GM23338 (cell line): ENCODE data around the gene PTGIR. TPM values are rescaled to one million over a fixed set of nuclear protein-coding genes. Genes with fewer than 3 reads are reported as not detected.
A peak's percentile ranks its signal among the peaks of the same experiment; 100 is the strongest.

ENCODE experiments used
- ATAC-seq: fragments of 200-7000 bp; cut with Tn5 transposase; 3 replicates; pipeline ENCODE4 v1.9.1; 2020
- DNase-seq: peaks from one replicate; pipeline ENCODE4 v3.0.0-alpha.2; 2015; ENCODE audit warnings: low spot score
- H2AFZ ChIP-seq: fragments of 200-600 bp; sonication (generic); 2 replicates; pipeline ENCODE4 v1.8.0; 2016; ENCODE audit warnings: antibody characterized with exemption, mild to moderate bottlenecking, moderate library complexity
- H3F3A ChIP-seq: fragments of 200-600 bp; sonication (generic); replicated peaks from 2 replicates; pipeline ENCODE4 v1.8.0; 2017; ENCODE audit warnings: antibody characterized with exemption, mixed run types, low read depth
- H3K27ac ChIP-seq: fragments of 200-600 bp; sonication (generic); 2 replicates; pipeline ENCODE4 v1.6.1; 2016; ENCODE audit warnings: low read depth
- H3K27me3 ChIP-seq: fragments of 200-600 bp; sonication (generic); 2 replicates; pipeline ENCODE4 v1.8.0; 2016; ENCODE audit warnings: mild to moderate bottlenecking, mixed run types, moderate library complexity; ENCODE audit not compliant: insufficient read depth
- H3K36me3 ChIP-seq: fragments of 200-600 bp; sonication (generic); 2 replicates; pipeline ENCODE4 v1.8.0; 2016; ENCODE audit warnings: mild to moderate bottlenecking; ENCODE audit not compliant: insufficient read depth
- H3K4me1 ChIP-seq: fragments of 200-600 bp; sonication (generic); 2 replicates; pipeline ENCODE4 v1.8.0; 2016; ENCODE audit warnings: mild to moderate bottlenecking, moderate library complexity; ENCODE audit not compliant: insufficient read depth
- H3K4me2 ChIP-seq: fragments of 200-600 bp; sonication (generic); 2 replicates; pipeline ENCODE4 v1.7.1; 2017; ENCODE audit warnings: mixed run types
- H3K4me3 ChIP-seq: fragments of 200-600 bp; sonication (generic); 2 replicates; pipeline ENCODE4 v1.6.1; 2016; ENCODE audit warnings: mixed run types
- H3K79me2 ChIP-seq: fragments of 200-600 bp; sonication (generic); replicated peaks from 2 replicates; pipeline ENCODE4 v1.8.0; 2017; ENCODE audit warnings: mild to moderate bottlenecking; ENCODE audit not compliant: insufficient read depth
- H3K9me2 ChIP-seq: fragments of 200-600 bp; sonication (generic); 2 replicates; pipeline ENCODE4 v1.8.0; 2017; ENCODE audit not compliant: insufficient read depth
- H4K20me1 ChIP-seq: fragments of 200-600 bp; sonication (generic); replicated peaks from 2 replicates; pipeline ENCODE4 v1.8.0; 2017; ENCODE audit warnings: mild to moderate bottlenecking; ENCODE audit not compliant: insufficient read depth
- H3K27ac Mint-ChIP-seq: 2 replicates; pipeline ENCODE4 v1.8.0; 2020; ENCODE audit warnings: inconsistent platforms, mild to moderate bottlenecking, moderate library complexity, mixed read lengths
- H3K27me3 Mint-ChIP-seq: 3 replicates; pipeline ENCODE4 v1.8.0; 2022; ENCODE audit warnings: low read depth, mild to moderate bottlenecking, moderate library complexity, mixed read lengths, inconsistent platforms; ENCODE audit not compliant: insufficient read depth, poor library complexity
- H3K36me3 Mint-ChIP-seq: 3 replicates; pipeline ENCODE4 v1.8.0; 2021; ENCODE audit warnings: low read depth, mild to moderate bottlenecking, inconsistent platforms, moderate library complexity, mixed read lengths
- H3K4me1 Mint-ChIP-seq: 3 replicates; pipeline ENCODE4 v1.8.0; 2020; ENCODE audit warnings: mild to moderate bottlenecking, inconsistent platforms, mixed read lengths
- H3K4me3 Mint-ChIP-seq: 3 replicates; pipeline ENCODE4 v1.8.0; 2021; ENCODE audit warnings: moderate library complexity, mild to moderate bottlenecking, inconsistent platforms, mixed read lengths
- H3K9me3 Mint-ChIP-seq: 3 replicates; pipeline ENCODE4 v1.8.0; 2020; ENCODE audit warnings: moderate library complexity, mild to moderate bottlenecking, inconsistent platforms, mixed read lengths
- CREB1 ChIP-seq: fragments of 250-450 bp; sonication (Bioruptor Pico); IDR thresholded peaks from 2 replicates; pipeline ENCODE4 v1.5.0; 2020; ENCODE audit warnings: low read depth, mild to moderate bottlenecking, moderate library complexity
- CTCF ChIP-seq, 2 experiments: fragments of 200-600 bp in 1 of 2; sonication (generic) in 1 of 2; conservative IDR thresholded peaks; 2 replicates each; pipeline versions ENCODE4 v1.5.1 to v1.6.1; 2016 to 2017; ENCODE audit warnings: antibody characterized with exemption in 2 of 2, low read depth in 2 of 2, mild to moderate bottlenecking in 2 of 2, moderate library complexity in 1 of 2
- ETS1 ChIP-seq: IDR thresholded peaks from 2 replicates; pipeline ENCODE4 v1.6.1; 2016; ENCODE audit warnings: antibody characterized with exemption
- EZH2 ChIP-seq: fragments of 200-600 bp; sonication (generic); IDR thresholded peaks from one replicate; pipeline ENCODE4 v1.8.0; 2017; ENCODE audit warnings: antibody characterized with exemption, mild to moderate bottlenecking, low read depth; ENCODE audit not compliant: unreplicated experiment
- EZH2phosphoT487 ChIP-seq: fragments of 200-600 bp; sonication (generic); IDR thresholded peaks from one replicate; pipeline ENCODE4 v1.8.1; 2018; ENCODE audit warnings: antibody characterized with exemption; ENCODE audit not compliant: unreplicated experiment
- JUNB ChIP-seq: IDR thresholded peaks from one replicate; pipeline ENCODE4 v1.6.1; 2016; ENCODE audit warnings: antibody characterized with exemption; ENCODE audit not compliant: unreplicated experiment
- NANOG ChIP-seq: IDR thresholded peaks from 2 replicates; pipeline ENCODE4 v1.6.1; 2016; ENCODE audit warnings: antibody characterized with exemption, borderline replicate concordance
- POLR2AphosphoS5 ChIP-seq: IDR thresholded peaks from 2 replicates; pipeline ENCODE4 v1.6.1; 2016; ENCODE audit warnings: antibody characterized with exemption, low read depth
- REST ChIP-seq: IDR thresholded peaks from one replicate; pipeline ENCODE4 v1.6.1; 2018; ENCODE audit warnings: antibody characterized with exemption; ENCODE audit not compliant: unreplicated experiment
- STAT1 ChIP-seq: IDR thresholded peaks from one replicate; pipeline ENCODE4 v1.6.1; 2016; ENCODE audit warnings: antibody characterized with exemption; ENCODE audit not compliant: unreplicated experiment
- ZNF114 ChIP-seq: fragments of 250-450 bp; sonication (Bioruptor Pico); IDR thresholded peaks from 2 replicates; pipeline ENCODE4 v1.5.0; 2020; ENCODE audit warnings: mild to moderate bottlenecking, moderate library complexity
- ZNF331 ChIP-seq: fragments of 250-450 bp; sonication (Bioruptor Pico); IDR thresholded peaks from 2 replicates; pipeline ENCODE4 v1.5.0; 2020; ENCODE audit warnings: low read depth, mild to moderate bottlenecking, moderate library complexity
- ZNF462 ChIP-seq: fragments of 250-450 bp; sonication (Bioruptor Pico); IDR thresholded peaks from 2 replicates; pipeline ENCODE4 v1.5.0; 2020; ENCODE audit warnings: mild to moderate bottlenecking, moderate library complexity
- polyA plus RNA-seq: library from polyadenylated mRNA; unstranded; fragments of >200 nt; fragmentation: Nextera tagmentation; extraction: Ambion mirVana; gene quantifications from 2 replicates; pipeline ENCODE4 v1.2.1, GENCODE V29; 2016
- total RNA-seq: library from RNA; depleted of rRNA; stranded (reverse); fragments of >200 nt; shearing (Covaris generic); gene quantifications from 2 replicates; pipeline ENCODE4 v1.2.3, GENCODE V29; 2014

Gene PTGIR
- total and polyA plus RNA-seq, 2 experiments from 2014 or later = not detected

- Histone ChIP-seq H3K36me3 (no peaks in the 10 kb centered on the region), H3F3A (no peaks in the 10 kb centered on the region), H3K9me2 (no peaks in the 10 kb centered on the region), H2AFZ (peak overlapping the region; percentile 43; the same call in 1 of the 2 replicates), H3K27ac (no peak overlapping the region), H3K79me2 (no peaks in the 10 kb centered on the region), H4K20me1 (no peaks in the 10 kb centered on the region), H3K27me3 (no peaks in the 10 kb centered on the region), H3K4me3 (no peak overlapping the region), H3K4me1 (no peaks in the 10 kb centered on the region; the same call in 1 of the 2 replicates), H3K4me2 (no peak overlapping the region)
- no peaks in the 10 kb centered on the region; the same call in 2 of the 3 replicates for H3K36me3 Mint-ChIP-seq
- ATAC-seq (no peak), DNase-seq (no peak)
- TF ChIP-seq EZH2 = no peak
- TF ChIP-seq ETS1 = no peak
- TF ChIP-seq ZNF462 (CRISPR knock-in tag) = no peak
- TF ChIP-seq POLR2AphosphoS5 = no peak
- no peak for TF ChIP-seq REST
- no peak for TF ChIP-seq NANOG
- no peak for TF ChIP-seq EZH2phosphoT487
- no peak for TF ChIP-seq CTCF (conservative IDR thresholded peaks at IDR 0.05; ENCODE audit: low read depth in 2 of 2)
- no peak for TF ChIP-seq CREB1 (CRISPR knock-in tag)
- no peak for TF ChIP-seq JUNB
- no peak for TF ChIP-seq STAT1
- TF ChIP-seq ZNF331 = no peak
- no peak for TF ChIP-seq ZNF114 (CRISPR knock-in tag)
- no peaks in the 10 kb centered on the region for H3K9me3 Mint-ChIP-seq
- H3K27ac Mint-ChIP-seq = no peak overlapping the region
- H3K4me3 Mint-ChIP-seq = no peak overlapping the region
- H3K4me1 Mint-ChIP-seq = peaks cover 11% of the 10 kb centered on the region
- H3K27me3 Mint-ChIP-seq = peaks cover 10% of the 10 kb centered on the region
Measured at GRCh38 chr19:46620267-46620666, 4.6 kb downstream of the PTGIR start.
